ENCODE measurements around the gene LCN15.

LCN15 gene

GRCh38 chr9:136748201-136748600 lies 16.1 kb downstream of the LCN15 start, which contains the start of gene LCN6:
Gene LCN6 (minus strand): TSS chr9:136748525. CDS start chr9:136748483, 42 bp downstream.
- H3K4me3 ChIP-seq (ENCODE audit: low read depth, low read length) = no peak within 1 kb of the TSS
- no peak for DNase-seq (ENCODE audit: low read depth)
- in situ Hi-C loops (cut with HindIII; ENCODE audit: low sequenced_read_pairs) = no loop called here
- no peak for TF ChIP-seq CTCF (IDR thresholded peaks at IDR 0.05; ENCODE audit: low read depth, low read length, missing control alignments)

DNA sequence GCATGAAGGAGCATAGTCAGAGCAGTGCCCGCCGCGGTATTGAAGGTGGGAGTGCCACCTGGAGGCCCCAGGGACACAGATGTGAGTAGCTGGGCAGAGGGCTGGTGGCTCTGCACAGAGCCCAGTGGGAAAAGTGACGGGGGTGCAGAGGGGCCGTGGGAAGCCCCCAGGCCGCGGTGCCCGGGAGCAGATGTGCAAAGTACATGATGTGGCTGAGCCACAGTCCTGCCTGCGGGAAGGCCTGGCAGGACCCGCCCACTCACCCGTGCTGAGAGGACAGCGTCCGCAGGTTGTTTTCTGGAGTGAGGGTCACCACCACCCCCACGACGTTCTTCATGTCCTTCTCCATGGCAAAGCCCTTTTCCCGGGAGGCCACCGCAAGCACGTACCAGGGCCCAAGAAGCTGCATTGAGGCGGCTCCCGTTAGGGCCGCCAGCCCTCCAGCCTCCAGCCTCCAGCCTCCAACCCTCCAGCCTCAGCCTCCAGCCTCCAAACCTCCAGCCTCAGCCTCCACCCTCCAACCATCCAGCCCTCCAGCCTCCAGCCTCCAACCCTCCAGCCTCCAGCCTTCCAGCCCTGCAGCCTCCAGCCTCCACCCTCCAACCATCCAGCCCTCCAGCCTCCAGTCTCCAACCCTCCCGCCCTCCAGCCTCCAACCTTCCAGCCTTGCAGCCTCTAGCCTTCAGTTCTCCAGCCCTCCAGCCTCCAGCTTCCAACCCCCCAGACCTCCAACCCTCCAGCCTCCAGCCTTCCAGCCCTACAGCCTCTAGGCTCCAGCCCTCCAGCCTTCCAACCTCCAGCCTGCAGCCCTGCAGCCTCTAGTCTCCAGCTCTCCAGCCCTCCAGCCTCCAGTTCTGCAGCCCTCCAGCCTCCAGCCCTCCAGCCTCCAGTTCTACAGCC lies 16.9 kb downstream of the LCN15 start:
- in situ Hi-C loops (cut with HindIII; ENCODE audit: low sequenced_read_pairs) = no loop called here
- H3K4me3 ChIP-seq (ENCODE audit: low read depth, low read length) = no peak overlapping the region
- no peak for TF ChIP-seq CTCF (IDR thresholded peaks at IDR 0.05; ENCODE audit: low read depth, low read length, missing control alignments)
- no peak for DNase-seq (ENCODE audit: low read depth)

DNA sequence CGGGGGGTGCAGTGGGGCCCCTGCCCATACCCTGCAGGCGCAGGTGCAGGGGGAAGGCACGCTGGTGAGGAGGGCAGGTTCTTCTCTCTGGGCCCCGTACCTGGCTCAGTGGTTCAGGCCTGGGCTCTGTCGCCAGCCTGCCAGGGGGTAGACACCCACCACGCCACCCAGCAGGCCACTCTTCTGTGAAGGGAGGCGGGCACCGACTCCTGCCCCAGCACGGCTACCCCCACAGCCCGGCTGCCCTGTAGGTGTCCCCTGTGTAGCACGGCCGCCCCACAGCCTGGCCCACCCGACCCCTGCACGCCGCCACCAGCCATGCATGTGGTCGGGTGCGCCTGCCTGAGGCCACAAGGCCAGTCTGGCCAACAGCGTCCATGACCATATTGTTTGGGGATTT lies 17.7 kb downstream of the LCN15 start:
- no peak for TF ChIP-seq CTCF (IDR thresholded peaks at IDR 0.05; ENCODE audit: low read depth, low read length, missing control alignments)
- no peak for DNase-seq (ENCODE audit: low read depth)
- in situ Hi-C loops (cut with HindIII; ENCODE audit: low sequenced_read_pairs) = no loop called here
- no peak overlapping the region for H3K4me3 ChIP-seq (ENCODE audit: low read depth, low read length)

DNA sequence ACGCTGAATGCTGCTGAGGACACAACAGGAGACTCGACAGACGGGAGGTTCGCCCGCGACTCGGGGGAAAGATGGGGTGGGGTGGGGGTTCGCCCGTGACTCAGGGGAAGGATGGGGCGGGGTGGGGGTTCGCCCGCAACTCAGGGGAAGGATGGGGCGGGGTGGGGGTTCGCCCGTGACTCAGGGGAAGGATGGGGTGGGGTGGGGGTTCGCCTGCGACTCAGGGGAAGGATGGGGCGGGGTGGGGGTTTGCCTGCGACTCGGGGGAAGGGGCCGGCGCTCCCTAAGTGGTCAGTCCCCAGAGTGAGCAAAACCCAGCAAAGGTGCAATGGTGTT lies 18.2 kb downstream of the LCN15 start:
- in situ Hi-C loops (cut with HindIII; ENCODE audit: low sequenced_read_pairs) = no loop called here
- TF ChIP-seq CTCF (IDR thresholded peaks at IDR 0.05; ENCODE audit: low read depth, low read length, missing control alignments) = no peak
- no peak overlapping the region for H3K4me3 ChIP-seq (ENCODE audit: low read depth, low read length)
- DNase-seq (ENCODE audit: low read depth) = no peak

DNA sequence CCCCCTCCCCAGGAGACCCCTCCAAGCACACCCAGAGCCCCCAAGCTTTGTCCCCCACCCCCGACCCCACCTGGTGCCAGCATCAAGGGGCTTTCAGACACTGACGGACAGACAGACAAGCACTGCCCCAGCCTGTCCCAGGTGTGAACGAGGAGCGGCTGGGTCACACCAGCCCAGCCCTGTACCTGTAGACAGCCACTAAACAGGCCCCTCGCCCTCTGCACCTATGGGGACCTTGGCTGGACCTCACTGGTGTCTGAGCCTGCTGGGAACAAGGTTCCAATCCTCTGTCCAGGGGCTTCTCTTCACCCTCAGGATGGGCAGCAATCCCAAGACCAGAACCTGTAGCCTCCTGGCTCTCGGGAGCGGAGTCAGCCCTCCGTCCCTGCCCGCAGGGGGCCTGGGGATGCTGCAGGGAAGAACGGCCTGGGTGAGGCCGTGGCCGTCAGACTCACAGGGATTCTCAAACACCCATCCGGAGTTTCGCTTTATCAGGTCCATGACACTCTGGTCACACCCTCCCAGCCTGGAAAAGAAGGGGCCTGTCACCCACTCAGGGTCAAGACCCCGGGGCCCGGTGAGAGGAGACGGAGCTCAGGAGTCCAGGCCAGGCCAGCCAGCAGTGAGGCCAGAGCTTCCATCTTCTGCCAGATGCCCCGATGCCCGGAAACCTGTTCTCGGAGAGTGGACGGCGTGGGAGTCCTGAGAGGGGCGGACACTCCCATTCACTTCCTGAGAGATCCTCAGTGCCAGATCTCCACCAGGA lies 18.7 kb downstream of the LCN15 start:
- DNase-seq (ENCODE audit: low read depth) = no peak
- no peak overlapping the region for H3K4me3 ChIP-seq (ENCODE audit: low read depth, low read length)
- TF ChIP-seq CTCF (IDR thresholded peaks at IDR 0.05; ENCODE audit: low read depth, low read length, missing control alignments) = no peak
- in situ Hi-C loops (cut with HindIII; ENCODE audit: low sequenced_read_pairs) = no loop called here

GRCh38 chr9:136744773-136745172 lies 19.5 kb downstream of the LCN15 start:
- TF ChIP-seq CTCF (IDR thresholded peaks at IDR 0.05; ENCODE audit: low read depth, low read length, missing control alignments) = no peak
- DNase-seq (ENCODE audit: low read depth) = no peak
- no peak overlapping the region for H3K4me3 ChIP-seq (ENCODE audit: low read depth, low read length)
- in situ Hi-C loops (cut with HindIII; ENCODE audit: low sequenced_read_pairs) = no loop called here

Data from astrocyte of the cerebellum (primary cell).